ENCODE data around the gene LDLRAD3. TPM values are rescaled to one million over a fixed set of nuclear protein-coding genes. Genes with fewer than 3 reads are reported as not detected.

LDLRAD3 gene
- total RNA-seq, 1 donor = 3.9 TPM

GRCh38 chr11:35982061-35982460 is 38.2 kb downstream of the LDLRAD3 start:
- TF ChIP-seq CTCF (IDR thresholded peaks at IDR 0.05; ENCODE audit: insufficient read depth, low read depth, low read length) = no peak
- H3K4me3 ChIP-seq (ENCODE audit: low read depth, low read length) = no peak overlapping the region
- no peak for DNase-seq (ENCODE audit: low read depth)

DNA sequence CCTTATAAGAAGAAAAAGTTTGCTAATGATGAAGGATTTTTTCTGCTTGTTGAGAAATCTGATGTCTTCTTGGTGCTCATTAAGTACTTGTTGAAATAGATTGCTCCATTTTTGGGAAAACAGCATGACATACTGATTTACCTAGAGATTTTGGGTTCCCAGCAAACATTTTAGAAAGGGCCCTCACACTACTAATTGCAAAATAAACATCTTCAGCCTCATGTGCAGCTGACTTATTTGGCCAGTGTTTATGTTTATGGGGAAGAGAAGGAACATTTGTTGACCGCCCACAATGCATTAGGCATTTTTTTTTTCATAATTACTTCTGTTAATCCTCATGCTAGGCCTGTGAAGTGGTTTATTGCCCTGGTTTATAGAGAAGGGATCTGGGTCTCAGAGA is 40.1 kb downstream of the LDLRAD3 start:
- no peak for TF ChIP-seq CTCF (IDR thresholded peaks at IDR 0.05; ENCODE audit: insufficient read depth, low read depth, low read length)
- peak; percentile 69 for DNase-seq (ENCODE audit: low read depth)
- no peak overlapping the region for H3K4me3 ChIP-seq (ENCODE audit: low read depth, low read length)

- DNase-seq (ENCODE audit: low read depth) = no peak
- TF ChIP-seq CTCF (IDR thresholded peaks at IDR 0.05; ENCODE audit: insufficient read depth, low read depth, low read length) = no peak
- H3K4me3 ChIP-seq (ENCODE audit: low read depth, low read length) = no peak overlapping the region
Measured at GRCh38 chr11:35986947-35987346, 43.1 kb downstream of the LDLRAD3 start.

- no peak overlapping the region for H3K4me3 ChIP-seq (ENCODE audit: low read depth, low read length)
- TF ChIP-seq CTCF (IDR thresholded peaks at IDR 0.05; ENCODE audit: insufficient read depth, low read depth, low read length) = no peak
- no peak for DNase-seq (ENCODE audit: low read depth)
Measured at GRCh38 chr11:35990170-35990569, 46.3 kb downstream of the LDLRAD3 start.

- DNase-seq (ENCODE audit: low read depth) = no peak
- TF ChIP-seq CTCF (IDR thresholded peaks at IDR 0.05; ENCODE audit: insufficient read depth, low read depth, low read length) = no peak
- H3K4me3 ChIP-seq (ENCODE audit: low read depth, low read length) = no peak overlapping the region
Measured at GRCh38 chr11:35990816-35991215, 47.0 kb downstream of the LDLRAD3 start.

DNA sequence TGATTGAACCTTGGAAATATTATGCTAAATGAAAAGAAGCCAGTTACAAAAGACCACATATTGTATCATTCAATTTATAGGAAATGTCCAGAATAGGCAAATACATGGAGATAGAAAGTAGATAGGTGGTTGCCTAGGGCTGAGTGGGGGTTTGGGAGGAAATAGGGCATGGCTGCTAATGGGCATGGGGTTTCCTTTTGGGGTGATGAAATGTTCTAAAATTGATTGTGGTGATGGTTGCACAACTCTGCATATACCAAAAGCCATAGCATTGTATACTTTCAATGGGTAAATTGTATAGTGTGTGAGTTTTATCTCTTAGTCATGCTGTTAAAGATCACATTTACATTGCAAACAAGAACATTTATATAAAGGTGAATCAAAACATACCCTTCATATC is 48.7 kb downstream of the LDLRAD3 start:
- no peak overlapping the region for H3K4me3 ChIP-seq (ENCODE audit: low read depth, low read length)
- TF ChIP-seq CTCF (IDR thresholded peaks at IDR 0.05; ENCODE audit: insufficient read depth, low read depth, low read length) = no peak
- no peak for DNase-seq (ENCODE audit: low read depth)

- H3K4me3 ChIP-seq (ENCODE audit: low read depth, low read length) = no peak overlapping the region
- no peak for TF ChIP-seq CTCF (IDR thresholded peaks at IDR 0.05; ENCODE audit: insufficient read depth, low read depth, low read length)
- no peak for DNase-seq (ENCODE audit: low read depth)
Measured at GRCh38 chr11:35994421-35994820, 50.6 kb downstream of the LDLRAD3 start.

Data from fibroblast of villous mesenchyme (primary cell).